Heart left ventricle (tissue), 13 donors: Measurements from ENCODE around the gene IL1RL1.
A peak's percentile ranks its signal among the peaks of the same experiment; 100 is the strongest.

Experiments used
- CTCF ChIP-seq, 12 donors: fragments of 200-600 bp; sonication (generic) in 4 of 12; IDR thresholded peaks; one replicate each; pipeline versions ENCODE4 v1.5.0 to v1.8.0; 2018 to 2022; ENCODE audit warnings: antibody characterized with exemption in 12 of 12, mild to moderate bottlenecking in 5 of 12
- POLR2A ChIP-seq, 2 donors: fragments of 450-650 bp; IDR thresholded peaks; one replicate each; pipeline ENCODE4 v1.6.1; 2017; ENCODE audit warnings: antibody characterized with exemption in 2 of 2, mild to moderate bottlenecking in 2 of 2, moderate library complexity in 2 of 2
- donor health status: ischemic (EF 13 %, LVEDD 7.1; RV severe dilation, severe dysfunction).
- donor health status: DM: no; HTN: yes; CAD: no.
- donor health status: DM: no; HTN: no; CAD: no.
- donor health status: ischemic (EF 25% LVEDD 6.9; RV normal size, moderate dysfunction).
- donor health status: ischemic (EF 25% LVEDD 5.7; RV mildly dilated, moderate dysfunction).
- donor health status: ischemic (EF 35%, LVEDD 5.7; RV mildly dilated, moderate dysfunction).
- donor health status: nonischemic (EF 11% LVEDD 7.7; RV severe dilation, severe dysfunction).
- donor health status: DM: yes; HTN: yes; CAD: no.
- donor health status: PGD.
- donor health status: ischemic (EF 29% LVEDD 5.4; RV normal size, mild dysfunction).
- donor health status: nonischemic (EF 23%, LVEDD 6.1; RV moderate dilation, normal function).

GRCh38 chr2:102355526-102356380 is 44.4 kb downstream of the IL1RL1 start, which contains the start of gene IL18R1:
- TF ChIP-seq CTCF (IDR thresholded peaks at IDR 0.05) (peak; percentile 76 to 96 (median 86)), POLR2A (IDR thresholded peaks at IDR 0.05) (peak in 1 of 2 donors; percentile 37)
